Fibroblast of mammary gland (primary cell): ENCODE measurements around the gene NXPE2.

ENCODE experiments used
- DNase-seq: peaks from one replicate; pipeline ENCODE4 v3.0.0-alpha.2; 2010; ENCODE audit warnings: low read depth
- H3K4me3 ChIP-seq: 2 replicates; pipeline ENCODE4 v1.5.1; 2011; ENCODE audit warnings: low read depth, mild to moderate bottlenecking, low read length, moderate library complexity; ENCODE audit not compliant: control insufficient read depth
- CTCF ChIP-seq: conservative IDR thresholded peaks from 2 replicates; pipeline ENCODE4 v1.5.1; 2011; ENCODE audit warnings: low read depth, low read length, inconsistent platforms; ENCODE audit not compliant: control insufficient read depth, insufficient read depth

NXPE2 gene

GRCh38 chr11:114738954-114739353, 60.6 kb downstream of the NXPE2 start:
- no peak overlapping the region for H3K4me3 ChIP-seq
- DNase-seq, result peak; percentile 48
- TF ChIP-seq CTCF, result peak; percentile 81

GRCh38 chr11:114745150-114745671, 66.9 kb downstream of the NXPE2 start:
- no peak for TF ChIP-seq CTCF
- no peak overlapping the region for H3K4me3 ChIP-seq
- DNase-seq, result no peak

GRCh38 chr11:114746013-114746412, 67.7 kb downstream of the NXPE2 start:
- no peak for TF ChIP-seq CTCF
- no peak overlapping the region for H3K4me3 ChIP-seq
- no peak for DNase-seq
